HG03460 (cell line): ENCODE results near the gene ANKS1A.
"Not testable (repeated sequence)": the region's sequence is repeated elsewhere in the genome, so short reads cannot be mapped to it uniquely, and the experiment has no call there.

Source experiments
- ATAC-seq: cut with Tn5 transposase; IDR thresholded peaks from one replicate; pipeline ENCODE4 v1.9.1; 2021; ENCODE audit not compliant: unreplicated experiment

ANKS1A gene

GRCh38 chr6:35092362-35093117, 203.5 kb downstream of the ANKS1A start:
- ATAC-seq, result no peak

GRCh38 chr6:35093118-35093445, 204.0 kb downstream of the ANKS1A start:
- ATAC-seq, result no peak

GRCh38 chr6:35093783-35094182, 204.7 kb downstream of the ANKS1A start:
- no peak for ATAC-seq

- ATAC-seq, result no peak
These were observed 205.1 kb downstream of the ANKS1A start for GRCh38 chr6:35094183-35094582.

- no peak for ATAC-seq
These were observed 207.2 kb downstream of the ANKS1A start for GRCh38 chr6:35096129-35096862.

GRCh38 chr6:35099116-35099515, 210.1 kb downstream of the ANKS1A start:
- no peak for ATAC-seq

- no peak for ATAC-seq
These were observed 216.0 kb downstream of the ANKS1A start for GRCh38 chr6:35105078-35105477.

- not testable (repeated sequence) for ATAC-seq
These were observed 217.0 kb downstream of the ANKS1A start for GRCh38 chr6:35106061-35106460.

- ATAC-seq, result not testable (repeated sequence)
These were observed 218.2 kb downstream of the ANKS1A start for GRCh38 chr6:35107208-35107607.

GRCh38 chr6:35107761-35108160, 218.7 kb downstream of the ANKS1A start:
- ATAC-seq, result not testable (repeated sequence)

GRCh38 chr6:35108309-35108885, 219.3 kb downstream of the ANKS1A start:
- ATAC-seq, result no peak

GRCh38 chr6:35120746-35121145, 231.7 kb downstream of the ANKS1A start:
- no peak for ATAC-seq

- no peak for ATAC-seq
These were observed 235.3 kb downstream of the ANKS1A start for GRCh38 chr6:35124356-35124755.

- no peak for ATAC-seq
These were observed 239.0 kb downstream of the ANKS1A start for GRCh38 chr6:35128042-35128441.

- ATAC-seq, result no peak
These were observed 239.4 kb downstream of the ANKS1A start for GRCh38 chr6:35128496-35128895.

- ATAC-seq, result no peak
These were observed 247.1 kb downstream of the ANKS1A start for GRCh38 chr6:35136185-35136584.

- not testable (repeated sequence) for ATAC-seq
These were observed 249.1 kb downstream of the ANKS1A start for GRCh38 chr6:35138191-35138590.

GRCh38 chr6:35139470-35139869, 250.4 kb downstream of the ANKS1A start:
- ATAC-seq, result no peak

GRCh38 chr6:35139924-35140638, 251.0 kb downstream of the ANKS1A start:
- no peak for ATAC-seq

GRCh38 chr6:35140639-35141006, 251.6 kb downstream of the ANKS1A start:
- no peak for ATAC-seq
